ENCODE measurements around the gene ANAPC15.

Gene ANAPC15

GRCh38 chr11:72124046-72124445, 11.6 kb upstream of the ANAPC15 start:
- DNase-seq, result no peak

- DNase-seq, result no peak
These were observed 10.7 kb upstream of the ANAPC15 start for GRCh38 chr11:72123117-72123653.

- no peak for DNase-seq
These were observed 10.1 kb upstream of the ANAPC15 start for GRCh38 chr11:72122607-72123006.

- no peak for DNase-seq
These were observed 8.4 kb upstream of the ANAPC15 start for GRCh38 chr11:72120930-72121329.

- no peak for DNase-seq
These were observed 6.7 kb upstream of the ANAPC15 start for GRCh38 chr11:72119198-72119597.

- DNase-seq, result no peak
These were observed 3.7 kb upstream of the ANAPC15 start for GRCh38 chr11:72116019-72116755.

- DNase-seq, result no peak
These were observed 2.1 kb upstream of the ANAPC15 start for GRCh38 chr11:72114570-72114969.

GRCh38 chr11:72112978-72113808, 698 bp upstream of the ANAPC15 start:
- no peak for DNase-seq

GRCh38 chr11:72111300-72112142, 974 bp downstream of the ANAPC15 start:
- no peak for DNase-seq

- DNase-seq, result no peak
These were observed 6.6 kb downstream of the ANAPC15 start, which contains the start of gene TOMT for GRCh38 chr11:72105888-72106287. TSS of gene TOMT (plus strand) at chr11:72105924. CDS start at chr11:72105952, 28 bp downstream.

- no peak for DNase-seq
These were observed 8.7 kb downstream of the ANAPC15 start for GRCh38 chr11:72103754-72104167.

GRCh38 chr11:72102946-72103753, 9.3 kb downstream of the ANAPC15 start, which contains the start of gene LAMTOR1:
TSS of gene LAMTOR1 (minus strand) at chr11:72103297. CDS start at chr11:72103224, 73 bp downstream.
- DNase-seq, result peak; percentile 99

- no peak for DNase-seq
These were observed 9.9 kb downstream of the ANAPC15 start for GRCh38 chr11:72102631-72102945.

GRCh38 chr11:72102162-72102561, 10.3 kb downstream of the ANAPC15 start:
- DNase-seq, result peak; percentile 22

GRCh38 chr11:72100462-72100861, 12.0 kb downstream of the ANAPC15 start:
- peak; percentile 43 for DNase-seq

GRCh38 chr11:72100009-72100408, 12.5 kb downstream of the ANAPC15 start:
- DNase-seq, result no peak

GRCh38 chr11:72098741-72099140, 13.8 kb downstream of the ANAPC15 start:
- DNase-seq, result no peak

GRCh38 chr11:72091292-72091691, 21.2 kb downstream of the ANAPC15 start:
- DNase-seq, result peak; percentile 87

- DNase-seq, result peak; percentile 46
These were observed 24.3 kb downstream of the ANAPC15 start for GRCh38 chr11:72088076-72088808.

- peak; percentile 27 for DNase-seq
These were observed 26.7 kb downstream of the ANAPC15 start for GRCh38 chr11:72085621-72086351.

Data from suppressor macrophage treated with lipopolysaccharide for 4 hours (primary cell).